Mesothelial cell of epicardium (in vitro differentiated cells): Measurements from ENCODE around the gene REEP5. TPM values are rescaled to one million over a fixed set of nuclear protein-coding genes. Genes with fewer than 3 reads are reported as not detected.

Experiments
- DNase-seq, 2 experiments: peaks; one replicate each; pipeline ENCODE4 v3.0.0; 2021; ENCODE audit warnings: low spot score in 2 of 2; ENCODE audit not compliant: unreplicated experiment in 2 of 2
- H3K27ac Mint-ChIP-seq: 2 replicates; pipeline ENCODE4 v1.8.0; 2021; ENCODE audit warnings: mixed read lengths
- H3K27me3 Mint-ChIP-seq: 2 replicates; pipeline ENCODE4 v1.8.0; 2021; ENCODE audit warnings: low read depth, mixed read lengths
- H3K36me3 Mint-ChIP-seq: 2 replicates; pipeline ENCODE4 v1.8.0; 2021; ENCODE audit warnings: mixed read lengths
- H3K4me1 Mint-ChIP-seq: 2 replicates; pipeline ENCODE4 v1.8.0; 2021; ENCODE audit warnings: mixed read lengths
- H3K4me3 Mint-ChIP-seq: 2 replicates; pipeline ENCODE4 v1.8.0; 2021; ENCODE audit warnings: mild to moderate bottlenecking, moderate library complexity, mixed read lengths
- H3K9me3 Mint-ChIP-seq: 2 replicates; pipeline ENCODE4 v1.8.0; 2021; ENCODE audit warnings: mixed read lengths
- CTCF ChIP-seq: fragments of 200-600 bp; sonication (generic); IDR thresholded peaks from one replicate; pipeline ENCODE4 v1.5.0; 2021; ENCODE audit warnings: antibody characterized with exemption; ENCODE audit not compliant: unreplicated experiment
- total RNA-seq: library from RNA; stranded (reverse); gene quantifications from 3 replicates; pipeline ENCODE4 v1.2.1, GENCODE V29; 2021

Gene REEP5
- total RNA-seq, 1 donor from 2014 or later: 34.7 TPM

GRCh38 chr5:112956606-112957005, 34.6 kb upstream of the REEP5 start:
- no peak for DNase-seq
- peaks cover 2% of the 10 kb centered on the region for H3K36me3 Mint-ChIP-seq
- H3K4me3 Mint-ChIP-seq: no peak overlapping the region
- H3K9me3 Mint-ChIP-seq: peaks cover 5% of the 10 kb centered on the region
- no peaks in the 10 kb centered on the region for H3K27me3 Mint-ChIP-seq
- no peak for TF ChIP-seq CTCF
- H3K4me1 Mint-ChIP-seq: peaks cover 24% of the 10 kb centered on the region
- no peak overlapping the region for H3K27ac Mint-ChIP-seq

DNA sequence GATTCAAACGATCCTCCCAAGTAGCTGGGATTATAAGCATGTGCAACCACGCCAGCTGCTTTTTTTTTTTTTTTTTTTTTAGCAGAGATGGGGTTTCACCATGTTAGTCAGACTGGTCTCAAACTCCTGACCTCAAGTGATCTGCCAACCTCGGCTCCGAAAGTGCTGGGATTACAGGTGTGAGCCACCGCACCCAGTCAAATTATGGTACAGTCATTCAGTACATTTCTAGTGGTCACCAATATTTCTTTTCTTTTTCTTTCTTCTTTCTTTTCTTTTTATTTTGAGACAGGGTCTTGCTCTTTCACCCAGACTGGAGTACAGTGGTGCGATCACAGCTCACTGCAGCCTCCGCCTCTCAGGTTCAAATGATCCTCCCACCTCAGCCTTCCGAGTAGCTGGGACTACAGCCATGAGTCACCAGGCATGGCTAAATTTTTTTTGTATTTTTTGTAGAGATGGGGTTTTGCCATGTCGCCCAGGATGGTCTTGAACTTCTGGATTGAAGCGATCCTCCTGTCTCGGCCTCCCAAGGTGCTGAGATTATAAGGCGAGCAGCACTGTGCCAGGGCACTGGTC, 29.2 kb upstream of the REEP5 start:
- TF ChIP-seq CTCF: no peak
- Mint-ChIP-seq H3K36me3 (peaks cover 2% of the 10 kb centered on the region), H3K4me3 (no peak overlapping the region), H3K27ac (no peak overlapping the region), H3K4me1 (no peaks in the 10 kb centered on the region), H3K9me3 (peaks cover 10% of the 10 kb centered on the region), H3K27me3 (no peaks in the 10 kb centered on the region)
- DNase-seq: no peak

DNA sequence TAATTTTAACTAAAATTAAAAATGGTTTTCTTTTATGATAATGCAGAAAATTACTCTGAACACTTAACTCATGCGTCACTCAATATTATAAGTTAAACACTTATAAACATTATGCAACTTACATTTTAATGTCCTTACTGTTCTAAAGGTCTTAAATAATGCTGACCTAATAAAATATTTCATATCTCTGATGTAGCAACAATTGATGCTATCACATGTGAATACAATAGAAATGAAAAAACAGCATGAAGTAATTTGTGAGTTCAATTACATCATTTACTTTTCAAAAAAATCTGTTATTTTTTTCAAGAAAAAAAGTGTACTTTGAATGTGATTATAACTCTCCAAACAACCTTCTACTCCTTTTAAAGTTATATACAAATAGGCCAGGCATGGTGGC, 26.4 kb upstream of the REEP5 start:
- H3K27ac Mint-ChIP-seq: no peak overlapping the region

GRCh38 chr5:112940670-112941069, 18.6 kb upstream of the REEP5 start:
- Mint-ChIP-seq H3K27me3 (no peaks in the 10 kb centered on the region), H3K9me3 (no peaks in the 10 kb centered on the region), H3K36me3 (no peaks in the 10 kb centered on the region), H3K27ac (no peak overlapping the region), H3K4me3 (no peak overlapping the region), H3K4me1 (no peaks in the 10 kb centered on the region)
- no peak for DNase-seq
- no peak for TF ChIP-seq CTCF

More for the DNA sequence above, 26.4 kb upstream of the REEP5 start:
- Mint-ChIP-seq H3K4me1 (no peaks in the 10 kb centered on the region), H3K27me3 (no peaks in the 10 kb centered on the region), H3K4me3 (no peak overlapping the region), H3K9me3 (peaks cover 8% of the 10 kb centered on the region), H3K36me3 (peaks cover 1% of the 10 kb centered on the region)
- TF ChIP-seq CTCF: no peak
- DNase-seq: no peak

DNA sequence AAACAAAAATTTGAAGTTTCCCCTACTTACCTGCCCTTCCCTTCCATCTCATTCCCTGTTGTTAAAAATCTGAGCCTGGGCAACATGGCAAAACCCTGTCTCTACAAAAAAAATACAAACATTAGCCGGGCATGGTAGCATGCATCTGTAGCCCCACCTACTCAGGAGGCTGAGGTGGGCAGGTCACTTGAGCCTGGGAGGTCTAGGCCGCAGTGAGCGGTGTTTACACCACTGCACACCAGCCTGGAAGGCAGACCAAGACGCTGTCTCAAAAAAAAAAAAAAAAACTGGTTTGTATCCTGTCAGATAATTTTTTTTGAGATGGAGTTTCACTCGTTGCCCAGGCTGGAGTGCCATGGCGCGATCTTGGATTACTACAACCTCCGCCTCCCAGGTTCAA, 16.3 kb upstream of the REEP5 start:
- Mint-ChIP-seq H3K4me1 (no peaks in the 10 kb centered on the region), H3K27me3 (no peaks in the 10 kb centered on the region), H3K4me3 (no peak overlapping the region), H3K27ac (no peak overlapping the region), H3K9me3 (no peaks in the 10 kb centered on the region), H3K36me3 (no peaks in the 10 kb centered on the region)
- TF ChIP-seq CTCF: no peak
- DNase-seq: no peak

DNA sequence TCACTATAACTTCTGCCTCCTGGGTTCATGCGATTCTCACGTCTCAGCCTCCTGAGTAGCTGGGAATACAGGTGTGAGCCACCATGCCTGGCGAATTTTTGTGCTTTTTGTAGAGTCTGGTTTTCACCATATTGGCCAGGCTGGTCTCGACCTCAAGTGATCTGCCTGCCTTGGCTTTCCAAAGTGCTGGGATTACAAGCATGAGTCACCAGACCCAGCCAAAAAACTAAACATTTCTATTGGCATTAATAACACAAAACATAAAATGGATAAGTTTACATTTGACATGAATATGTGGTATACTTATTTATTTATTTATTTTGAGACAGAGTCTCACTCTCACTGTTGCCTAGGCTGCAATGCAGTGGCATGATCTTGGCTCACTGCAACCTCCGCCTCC, 13.6 kb upstream of the REEP5 start:
- no peaks in the 10 kb centered on the region for H3K4me1 Mint-ChIP-seq
- H3K4me3 Mint-ChIP-seq: no peak overlapping the region
- no peak for TF ChIP-seq CTCF
- no peaks in the 10 kb centered on the region for H3K27me3 Mint-ChIP-seq
- H3K36me3 Mint-ChIP-seq: no peaks in the 10 kb centered on the region
- no peaks in the 10 kb centered on the region for H3K9me3 Mint-ChIP-seq
- no peak overlapping the region for H3K27ac Mint-ChIP-seq
- DNase-seq: no peak
